IPS DF 6.9 (cell line): ENCODE results near the gene SLC16A11.

ENCODE experiments used
- DNase-seq: peaks from one replicate; pipeline ENCODE4 v3.0.0-alpha.2; 2013; ENCODE audit warnings: low read depth, low spot score
- H3K27ac ChIP-seq: one replicate; pipeline ENCODE4 v1.5.1; 2013; ENCODE audit warnings: low read length, control low read depth
- H3K27me3 ChIP-seq: 2 replicates; pipeline ENCODE4 v1.6.1; 2013; ENCODE audit warnings: mild to moderate bottlenecking, low read length; ENCODE audit not compliant: control insufficient read depth, insufficient read depth
- H3K36me3 ChIP-seq: 2 replicates; pipeline ENCODE4 v1.6.1; 2013; ENCODE audit warnings: low read length; ENCODE audit not compliant: control insufficient read depth, insufficient read depth
- H3K4me1 ChIP-seq: 2 replicates; pipeline ENCODE4 v1.6.1; 2013; ENCODE audit warnings: low read length; ENCODE audit not compliant: control insufficient read depth, insufficient read depth
- H3K4me3 ChIP-seq: 2 replicates; pipeline ENCODE4 v1.5.1; 2013; ENCODE audit warnings: mild to moderate bottlenecking, low read length
- H3K9me3 ChIP-seq: 2 replicates; pipeline ENCODE4 v1.6.1; 2013; ENCODE audit warnings: low read length, inconsistent platforms; ENCODE audit not compliant: control insufficient read depth, insufficient read depth
- WGBS: extraction: QIAGEN DNeasy Blood & Tissue Kit; methylation state at CpG from one replicate; pipeline ENCODE4 v1.1.7; 2013; ENCODE audit warnings: mixed read lengths, missing lambda C conversion rate; ENCODE audit not compliant: insufficient read length, insufficient coverage; 5-methylcytosine and 5-hydroxymethylcytosine counted together

SLC16A11 gene

GRCh38 chr17:7025245-7025644 lies 18.6 kb downstream of the SLC16A11 start:
- H3K9me3 ChIP-seq: no peaks in the 10 kb centered on the region
- no peak overlapping the region for H3K27ac ChIP-seq
- WGBS: no CpG with 5 or more reads among the region's 1 CpG
- DNase-seq: no peak
- H3K36me3 ChIP-seq: peaks cover 6% of the 10 kb centered on the region
- no peak overlapping the region for H3K4me3 ChIP-seq
- H3K27me3 ChIP-seq: peaks cover 2% of the 10 kb centered on the region; the same call in 1 of the 2 replicates
- H3K4me1 ChIP-seq: peaks cover 1% of the 10 kb centered on the region

GRCh38 chr17:7024402-7024785 lies 19.5 kb downstream of the SLC16A11 start:
- no peak overlapping the region for H3K27ac ChIP-seq
- WGBS: no CpG with 5 or more reads among the region's 8 CpGs
- no peak overlapping the region for H3K4me3 ChIP-seq
- H3K27me3 ChIP-seq: peaks cover 2% of the 10 kb centered on the region; the same call in 1 of the 2 replicates
- H3K4me1 ChIP-seq: peaks cover 3% of the 10 kb centered on the region
- peaks cover 6% of the 10 kb centered on the region for H3K36me3 ChIP-seq
- DNase-seq: no peak
- no peaks in the 10 kb centered on the region for H3K9me3 ChIP-seq

- DNase-seq: no peak
- peaks cover 2% of the 10 kb centered on the region; the same call in 1 of the 2 replicates for H3K27me3 ChIP-seq
- peak overlapping the region; percentile 29; the same call in 1 of the 2 replicates for H3K4me3 ChIP-seq
- H3K36me3 ChIP-seq: peaks cover 6% of the 10 kb centered on the region
- no peaks in the 10 kb centered on the region for H3K9me3 ChIP-seq
- no CpG with 5 or more reads among the region's 51 CpGs for WGBS
- H3K27ac ChIP-seq: no peak overlapping the region
- peaks cover 3% of the 10 kb centered on the region for H3K4me1 ChIP-seq
Measured at GRCh38 chr17:7023576-7024401, 20.1 kb downstream of the SLC16A11 start.

GRCh38 chr17:7022781-7023571 lies 20.9 kb downstream of the SLC16A11 start, which contains the start of gene BCL6B:
Gene BCL6B (plus strand): TSS chr17:7023050. CDS start chr17:7023672, 622 bp downstream.
- peak within 1 kb of the TSS; percentile 29; the same call in 1 of the 2 replicates for H3K4me3 ChIP-seq
- no peaks in the 10 kb centered on the region for H3K9me3 ChIP-seq

GRCh38 chr17:7021993-7022778 lies 21.7 kb downstream of the SLC16A11 start:
- peaks cover 3% of the 10 kb centered on the region for H3K4me1 ChIP-seq
- H3K4me3 ChIP-seq: peak overlapping the region; percentile 27; the same call in 1 of the 2 replicates
- H3K27ac ChIP-seq: no peak overlapping the region
- no peaks in the 10 kb centered on the region for H3K9me3 ChIP-seq
- peaks cover 2% of the 10 kb centered on the region; the same call in 1 of the 2 replicates for H3K27me3 ChIP-seq
- no peak for DNase-seq
- peaks cover 6% of the 10 kb centered on the region for H3K36me3 ChIP-seq
- no CpG with 5 or more reads among the region's 53 CpGs for WGBS

More at GRCh38 chr17:7022781-7023571, 20.9 kb downstream of the SLC16A11 start, which contains the start of gene BCL6B:
- H3K27me3 ChIP-seq: peaks cover 2% of the 10 kb centered on the region; the same call in 1 of the 2 replicates
- peaks cover 6% of the 10 kb centered on the region for H3K36me3 ChIP-seq
- WGBS: no CpG with 5 or more reads among the region's 47 CpGs
- no peak for DNase-seq
- H3K27ac ChIP-seq: no peak within 1 kb of the TSS
- H3K4me1 ChIP-seq: peaks cover 3% of the 10 kb centered on the region

GRCh38 chr17:7020894-7021664 lies 22.8 kb downstream of the SLC16A11 start:
- WGBS: no CpG with 5 or more reads among the region's 11 CpGs
- Histone ChIP-seq H3K27me3 (peaks cover 2% of the 10 kb centered on the region; the same call in 1 of the 2 replicates), H3K4me1 (peaks cover 3% of the 10 kb centered on the region), H3K36me3 (0 out of 2 replicates have a peak, but pooled peaks cover 2% of the 10 kb centered on the region), H3K9me3 (no peaks in the 10 kb centered on the region), H3K4me3 (no peak overlapping the region), H3K27ac (no peak overlapping the region)
- no peak for DNase-seq

- no peaks in the 10 kb centered on the region for H3K9me3 ChIP-seq
- no peak overlapping the region for H3K27ac ChIP-seq
- no peak for DNase-seq
- H3K36me3 ChIP-seq: 0 out of 2 replicates have a peak, but pooled peaks cover 2% of the 10 kb centered on the region
- peaks cover 2% of the 10 kb centered on the region; the same call in 1 of the 2 replicates for H3K27me3 ChIP-seq
- peaks cover 3% of the 10 kb centered on the region for H3K4me1 ChIP-seq
- no CpG with 5 or more reads among the region's 16 CpGs for WGBS
- peak overlapping the region; percentile 12; the same call in 1 of the 2 replicates for H3K4me3 ChIP-seq
Measured at GRCh38 chr17:7019839-7020519, 23.9 kb downstream of the SLC16A11 start.

- DNase-seq: no peak
- Histone ChIP-seq H3K9me3 (no peaks in the 10 kb centered on the region), H3K36me3 (0 out of 2 replicates have a peak, but pooled peaks cover 2% of the 10 kb centered on the region), H3K27ac (no peak overlapping the region), H3K4me3 (no peak overlapping the region), H3K4me1 (peaks cover 3% of the 10 kb centered on the region), H3K27me3 (peaks cover 2% of the 10 kb centered on the region; the same call in 1 of the 2 replicates)
- no CpG with 5 or more reads among the region's 10 CpGs for WGBS
Measured at GRCh38 chr17:7019367-7019766, 24.5 kb downstream of the SLC16A11 start.
